HL-60 (cell line): ENCODE measurements around the gene USP21.

Experiments
- GABPA ChIP-seq: IDR thresholded peaks from 2 replicates; pipeline ENCODE4 v1.6.1; 2012; ENCODE audit warnings: low read depth
- POLR2AphosphoS5 ChIP-seq: IDR thresholded peaks from 2 replicates; pipeline ENCODE4 v1.6.1; 2012; ENCODE audit warnings: low read depth
- TF ChIP-seq, protein P1 (sequence below): IDR thresholded peaks from one replicate; pipeline ENCODE4 v1.5.1; 2011; ENCODE audit warnings: low read length, control low read depth, inconsistent platforms; ENCODE audit not compliant: insufficient read depth

GRCh38 chr1:161171191-161171590, 11.9 kb downstream of the USP21 start:
- TF ChIP-seq POLR2AphosphoS5: no peak
- TF ChIP-seq, protein P1, sequence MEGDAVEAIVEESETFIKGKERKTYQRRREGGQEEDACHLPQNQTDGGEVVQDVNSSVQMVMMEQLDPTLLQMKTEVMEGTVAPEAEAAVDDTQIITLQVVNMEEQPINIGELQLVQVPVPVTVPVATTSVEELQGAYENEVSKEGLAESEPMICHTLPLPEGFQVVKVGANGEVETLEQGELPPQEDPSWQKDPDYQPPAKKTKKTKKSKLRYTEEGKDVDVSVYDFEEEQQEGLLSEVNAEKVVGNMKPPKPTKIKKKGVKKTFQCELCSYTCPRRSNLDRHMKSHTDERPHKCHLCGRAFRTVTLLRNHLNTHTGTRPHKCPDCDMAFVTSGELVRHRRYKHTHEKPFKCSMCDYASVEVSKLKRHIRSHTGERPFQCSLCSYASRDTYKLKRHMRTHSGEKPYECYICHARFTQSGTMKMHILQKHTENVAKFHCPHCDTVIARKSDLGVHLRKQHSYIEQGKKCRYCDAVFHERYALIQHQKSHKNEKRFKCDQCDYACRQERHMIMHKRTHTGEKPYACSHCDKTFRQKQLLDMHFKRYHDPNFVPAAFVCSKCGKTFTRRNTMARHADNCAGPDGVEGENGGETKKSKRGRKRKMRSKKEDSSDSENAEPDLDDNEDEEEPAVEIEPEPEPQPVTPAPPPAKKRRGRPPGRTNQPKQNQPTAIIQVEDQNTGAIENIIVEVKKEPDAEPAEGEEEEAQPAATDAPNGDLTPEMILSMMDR: no peak
- no peak for TF ChIP-seq GABPA
